ENCODE data around the gene TGM1.

The TGM1 gene

DNA sequence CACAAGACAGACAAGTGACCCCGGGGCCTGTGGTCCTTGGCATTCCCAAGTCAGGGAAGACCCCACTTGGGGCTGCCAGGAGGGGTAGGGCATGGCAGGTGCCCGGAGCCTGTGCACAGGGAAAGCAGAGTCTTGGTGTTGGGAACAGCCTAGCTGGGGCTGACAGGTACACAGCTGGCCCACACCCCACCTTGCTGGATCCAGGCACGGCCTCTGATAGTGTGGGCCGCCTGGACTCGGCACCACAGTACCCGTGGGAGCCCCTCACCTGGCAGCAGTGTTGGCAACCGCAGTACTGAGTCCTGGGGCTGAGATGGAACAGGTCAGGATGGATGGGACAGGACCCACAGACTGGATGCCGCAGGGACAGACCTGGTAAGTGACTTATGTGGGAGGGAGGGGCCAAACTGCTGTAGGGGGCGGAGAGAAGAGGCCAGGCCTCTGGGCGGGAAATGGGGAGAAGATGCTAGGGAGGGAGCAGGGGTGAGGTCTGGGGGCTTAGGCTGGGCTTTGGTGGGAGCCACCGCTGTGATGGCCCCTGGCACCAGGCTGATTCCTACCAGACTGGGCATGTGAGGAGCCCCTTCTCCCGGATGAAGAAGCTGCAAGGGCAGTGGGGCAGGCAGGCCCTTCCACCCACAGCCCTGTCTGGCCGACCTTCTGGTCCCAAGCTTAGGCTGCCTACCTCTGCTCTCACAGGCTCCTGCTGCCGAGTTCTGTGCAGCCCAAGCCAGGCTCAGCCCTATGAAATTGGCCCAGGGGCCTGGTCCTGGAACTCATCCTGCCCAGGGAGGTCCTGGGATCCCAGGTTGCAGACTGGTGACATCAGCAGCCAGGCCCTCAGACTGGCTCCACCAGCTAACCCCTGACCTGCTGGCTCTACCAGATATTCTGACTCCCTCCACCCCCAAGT is at the start of gene TGM1:
Gene TGM1 (minus strand): TSS at position 357 of the 913 bp plus-strand sequence. CDS start 825 bp downstream, outside the sequence.
- peak within 1 kb of the TSS; percentile 96 for H3K27ac ChIP-seq
- TF ChIP-seq, protein P1, sequence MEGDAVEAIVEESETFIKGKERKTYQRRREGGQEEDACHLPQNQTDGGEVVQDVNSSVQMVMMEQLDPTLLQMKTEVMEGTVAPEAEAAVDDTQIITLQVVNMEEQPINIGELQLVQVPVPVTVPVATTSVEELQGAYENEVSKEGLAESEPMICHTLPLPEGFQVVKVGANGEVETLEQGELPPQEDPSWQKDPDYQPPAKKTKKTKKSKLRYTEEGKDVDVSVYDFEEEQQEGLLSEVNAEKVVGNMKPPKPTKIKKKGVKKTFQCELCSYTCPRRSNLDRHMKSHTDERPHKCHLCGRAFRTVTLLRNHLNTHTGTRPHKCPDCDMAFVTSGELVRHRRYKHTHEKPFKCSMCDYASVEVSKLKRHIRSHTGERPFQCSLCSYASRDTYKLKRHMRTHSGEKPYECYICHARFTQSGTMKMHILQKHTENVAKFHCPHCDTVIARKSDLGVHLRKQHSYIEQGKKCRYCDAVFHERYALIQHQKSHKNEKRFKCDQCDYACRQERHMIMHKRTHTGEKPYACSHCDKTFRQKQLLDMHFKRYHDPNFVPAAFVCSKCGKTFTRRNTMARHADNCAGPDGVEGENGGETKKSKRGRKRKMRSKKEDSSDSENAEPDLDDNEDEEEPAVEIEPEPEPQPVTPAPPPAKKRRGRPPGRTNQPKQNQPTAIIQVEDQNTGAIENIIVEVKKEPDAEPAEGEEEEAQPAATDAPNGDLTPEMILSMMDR (conservative IDR thresholded peaks at IDR 0.05; ENCODE audit: low read depth) = no peak
- ChIA-PET CTCF (interaction anchor here (0.6 to 2.4 kb wide), 4 partner anchors 20 to 129 kb away, joined by 3 to 11 read pairs (median 4); partner anchors contain the start of genes LTB4R and TINF2), POLR2A (ENCODE audit: low non-redundant PET) (interaction anchor here (0.8 to 1.1 kb wide), 2 partner anchors 21 kb away, joined by 3 read pairs; partner anchors contain the start of gene TINF2)
- DNase-seq (ENCODE audit: low spot score) = peak; percentile 30

DNA sequence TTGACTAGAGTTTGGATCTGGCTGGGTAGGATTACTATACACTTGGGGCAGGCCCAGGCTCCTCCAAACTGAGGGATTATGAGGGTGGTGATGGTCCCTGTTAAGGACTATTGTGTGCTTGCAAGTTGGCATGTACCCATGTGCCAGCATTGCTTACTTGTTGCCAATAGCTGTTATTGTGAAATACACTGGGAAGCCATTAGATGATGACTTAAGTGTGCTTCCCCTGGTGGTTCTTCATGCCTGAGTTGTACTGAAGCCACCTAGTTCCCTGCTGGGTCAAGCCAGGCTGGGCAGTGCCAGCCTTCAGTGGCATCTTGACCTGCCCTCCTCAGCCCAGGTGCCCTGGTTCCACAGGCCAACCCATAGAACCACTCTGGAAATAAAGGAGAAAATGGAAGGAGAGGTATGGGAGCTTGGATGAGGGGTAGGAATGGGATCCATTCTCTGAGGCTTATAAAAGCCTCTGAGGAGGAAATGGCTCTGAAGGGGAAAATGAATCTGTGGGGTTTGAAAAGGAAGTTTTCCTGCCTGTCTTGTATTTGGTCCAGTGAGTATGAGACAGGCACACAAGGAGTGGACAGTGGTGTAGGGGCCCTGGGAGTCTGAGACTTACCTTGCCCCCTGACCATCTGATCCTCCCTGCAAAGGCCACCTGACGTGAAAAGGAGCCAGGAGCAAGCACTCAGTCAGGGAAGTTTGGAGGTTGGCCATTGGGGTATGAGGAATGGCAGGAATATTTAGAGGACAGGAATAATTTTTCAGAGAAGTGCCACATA is 49.0 kb upstream of the TGM1 start:
- TF ChIP-seq, protein P1 (conservative IDR thresholded peaks at IDR 0.05; ENCODE audit: low read depth) = no peak
- ChIA-PET CTCF (interaction anchor here (1.0 to 1.7 kb wide), 2 partner anchors 48 to 124 kb away, joined by 3 to 4 read pairs; no protein-coding TSS in a partner anchor), POLR2A (ENCODE audit: low non-redundant PET) (no interaction called here)

DNA sequence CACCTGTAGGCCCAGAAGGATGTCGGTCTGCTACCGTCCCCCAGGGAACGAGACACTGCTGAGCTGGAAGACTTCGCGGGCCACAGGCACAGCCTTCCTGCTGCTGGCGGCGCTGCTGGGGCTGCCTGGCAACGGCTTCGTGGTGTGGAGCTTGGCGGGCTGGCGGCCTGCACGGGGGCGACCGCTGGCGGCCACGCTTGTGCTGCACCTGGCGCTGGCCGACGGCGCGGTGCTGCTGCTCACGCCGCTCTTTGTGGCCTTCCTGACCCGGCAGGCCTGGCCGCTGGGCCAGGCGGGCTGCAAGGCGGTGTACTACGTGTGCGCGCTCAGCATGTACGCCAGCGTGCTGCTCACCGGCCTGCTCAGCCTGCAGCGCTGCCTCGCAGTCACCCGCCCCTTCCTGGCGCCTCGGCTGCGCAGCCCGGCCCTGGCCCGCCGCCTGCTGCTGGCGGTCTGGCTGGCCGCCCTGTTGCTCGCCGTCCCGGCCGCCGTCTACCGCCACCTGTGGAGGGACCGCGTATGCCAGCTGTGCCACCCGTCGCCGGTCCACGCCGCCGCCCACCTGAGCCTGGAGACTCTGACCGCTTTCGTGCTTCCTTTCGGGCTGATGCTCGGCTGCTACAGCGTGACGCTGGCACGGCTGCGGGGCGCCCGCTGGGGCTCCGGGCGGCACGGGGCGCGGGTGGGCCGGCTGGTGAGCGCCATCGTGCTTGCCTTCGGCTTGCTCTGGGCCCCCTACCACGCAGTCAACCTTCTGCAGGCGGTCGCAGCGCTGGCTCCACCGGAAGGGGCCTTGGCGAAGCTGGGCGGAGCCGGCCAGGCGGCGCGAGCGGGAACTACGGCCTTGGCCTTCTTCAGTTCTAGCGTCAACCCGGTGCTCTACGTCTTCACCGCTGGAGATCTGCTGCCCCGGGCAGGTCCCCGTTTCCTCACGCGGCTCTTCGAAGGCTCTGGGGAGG is 47.9 kb upstream of the TGM1 start, which contains the start of gene LTB4R:
Gene LTB4R (plus strand): TSS at position 857 of the 959 bp plus-strand sequence. CDS start 4,150 bp downstream, outside the sequence.
- TF ChIP-seq, protein P1 (conservative IDR thresholded peaks at IDR 0.05; ENCODE audit: low read depth) = peak; percentile 70
- DNase-seq (ENCODE audit: low spot score) = no peak
- ChIA-PET POLR2A (ENCODE audit: low non-redundant PET) (interaction anchor here (1.2 kb wide), 1 partner anchor 119 kb away, joined by 4 read pairs; the partner anchor contains the start of genes CBLN3 and KHNYN), CTCF (interaction anchor here (0.7 to 2.0 kb wide), 7 partner anchors 10 to 125 kb away, joined by 3 to 6 read pairs (median 4); partner anchors contain the start of gene TINF2)
- H3K27ac ChIP-seq = peak within 1 kb of the TSS; percentile 98

More for the DNA sequence above, 49.0 kb upstream of the TGM1 start:
- H3K27ac ChIP-seq = peak overlapping the region; percentile 98
- no peak for DNase-seq (ENCODE audit: low spot score)

DNA sequence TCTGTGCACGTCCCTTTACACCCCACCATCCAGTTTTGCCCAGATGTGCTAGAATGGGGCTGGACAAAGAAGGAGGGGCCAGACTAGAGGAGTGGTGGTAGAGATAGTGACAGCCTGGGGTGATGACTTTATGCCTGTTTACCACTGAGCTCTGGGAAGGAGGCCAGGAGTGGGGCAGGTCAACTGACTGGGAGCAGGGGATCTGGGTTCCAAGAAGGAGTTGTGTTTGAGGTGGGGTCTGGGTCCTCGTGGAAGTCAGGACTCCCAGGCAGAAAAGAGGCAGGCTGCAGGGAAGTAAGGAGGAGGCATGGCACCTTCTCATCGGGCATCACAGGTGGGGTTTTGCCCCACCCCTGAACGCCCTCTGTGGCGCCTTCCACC is 47.3 kb upstream of the TGM1 start:
- POLR2A ChIA-PET (ENCODE audit: low non-redundant PET) = interaction anchor here (0.7 to 1.2 kb wide), 2 partner anchors 9 to 119 kb away, joined by 3 to 4 read pairs; partner anchors contain the start of genes CBLN3 and KHNYN
- TF ChIP-seq, protein P1 (conservative IDR thresholded peaks at IDR 0.05; ENCODE audit: low read depth) = no peak
- H3K27ac ChIP-seq = peak overlapping the region; percentile 98
- CTCF ChIA-PET = interaction anchor here (0.7 to 2.8 kb wide), 6 partner anchors 10 to 126 kb away, joined by 3 to 11 read pairs (median 6); partner anchors contain the start of gene TINF2
- DNase-seq (ENCODE audit: low spot score) = no peak

DNA sequence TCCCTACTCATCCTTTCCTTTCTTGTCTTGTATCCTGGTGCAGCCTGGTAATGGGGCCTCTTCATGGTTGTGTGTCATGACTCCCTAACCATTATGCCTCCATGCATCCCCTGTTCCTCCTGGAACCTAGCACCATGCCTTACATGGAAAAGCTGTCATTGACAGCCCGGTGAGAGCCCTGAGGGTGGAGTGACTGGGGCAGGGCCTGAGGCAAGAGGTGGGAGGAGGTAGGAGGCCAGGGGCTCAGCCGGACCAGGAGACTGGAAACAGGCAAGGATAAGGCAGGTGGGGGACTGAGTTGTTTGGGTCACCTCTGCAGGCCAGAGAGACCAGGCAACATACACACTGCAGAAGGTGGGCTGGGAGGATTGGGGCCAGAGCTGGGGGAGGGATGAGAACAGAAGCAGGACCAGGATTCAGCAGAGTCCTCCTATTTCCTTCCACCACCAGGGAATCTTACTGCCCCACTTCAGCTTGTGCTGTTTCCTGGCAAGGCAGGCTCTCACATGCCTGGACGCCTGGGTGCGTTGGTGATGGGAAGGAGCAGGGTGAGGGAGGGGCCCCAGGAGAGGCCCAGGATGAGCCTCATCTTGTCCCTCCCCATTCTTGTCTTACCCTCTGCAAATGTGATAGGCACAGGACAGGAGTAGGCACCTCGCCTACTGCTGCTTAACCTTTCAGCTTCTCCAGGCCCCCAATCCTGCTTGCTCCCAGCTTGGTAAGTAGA is 46.7 kb upstream of the TGM1 start, which contains the start of gene LTB4R2:
Gene LTB4R2 (plus strand): TSS at position 603 of the 727 bp plus-strand sequence. CDS start 525 bp downstream, outside the sequence.
- TF ChIP-seq, protein P1 (conservative IDR thresholded peaks at IDR 0.05; ENCODE audit: low read depth) = no peak
- H3K27ac ChIP-seq = peak within 1 kb of the TSS; percentile 98
- peak; percentile 73 for DNase-seq (ENCODE audit: low spot score)
- ChIA-PET POLR2A (ENCODE audit: low non-redundant PET) (interaction anchor here (0.7 to 1.2 kb wide), 2 partner anchors 8 to 120 kb away, joined by 3 to 4 read pairs; partner anchors contain the start of genes CBLN3 and KHNYN), CTCF (interaction anchor here (0.6 to 2.8 kb wide), 9 partner anchors 9 to 126 kb away, joined by 3 to 12 read pairs (median 6); partner anchors contain the start of gene TINF2)

All from RWPE1 (cell line).